DMS 273 (cell line): ENCODE data around the gene HELZ.
"Not testable (repeated sequence)": the region's sequence is repeated elsewhere in the genome, so short reads cannot be mapped to it uniquely, and the experiment has no call there.

ENCODE experiments used
- DNase-seq: peaks from one replicate; lab custom pipeline; 2025; ENCODE audit not compliant: unreplicated experiment; lab: John Stamatoyannopoulos, UW

HELZ gene

DNA sequence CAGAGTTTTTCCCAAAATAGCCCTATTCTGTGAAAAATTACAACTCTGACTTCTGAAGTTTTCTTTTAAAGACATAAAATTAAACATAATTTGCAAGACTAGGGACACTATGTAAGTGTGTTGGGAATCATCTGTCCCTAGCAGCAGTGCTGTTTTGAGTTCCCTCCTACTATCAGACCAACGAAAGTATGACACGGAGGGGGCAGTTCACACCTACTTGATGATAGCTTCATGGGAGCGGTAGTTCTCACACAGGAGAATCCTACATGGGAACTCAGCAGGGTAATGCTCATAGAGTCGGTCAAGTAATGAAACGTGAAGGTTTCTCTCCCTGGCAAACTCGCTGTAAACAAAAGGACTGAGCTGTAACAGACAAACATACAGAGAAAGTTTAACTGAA, 96.6 kb downstream of the HELZ start:
- no peak for DNase-seq

DNA sequence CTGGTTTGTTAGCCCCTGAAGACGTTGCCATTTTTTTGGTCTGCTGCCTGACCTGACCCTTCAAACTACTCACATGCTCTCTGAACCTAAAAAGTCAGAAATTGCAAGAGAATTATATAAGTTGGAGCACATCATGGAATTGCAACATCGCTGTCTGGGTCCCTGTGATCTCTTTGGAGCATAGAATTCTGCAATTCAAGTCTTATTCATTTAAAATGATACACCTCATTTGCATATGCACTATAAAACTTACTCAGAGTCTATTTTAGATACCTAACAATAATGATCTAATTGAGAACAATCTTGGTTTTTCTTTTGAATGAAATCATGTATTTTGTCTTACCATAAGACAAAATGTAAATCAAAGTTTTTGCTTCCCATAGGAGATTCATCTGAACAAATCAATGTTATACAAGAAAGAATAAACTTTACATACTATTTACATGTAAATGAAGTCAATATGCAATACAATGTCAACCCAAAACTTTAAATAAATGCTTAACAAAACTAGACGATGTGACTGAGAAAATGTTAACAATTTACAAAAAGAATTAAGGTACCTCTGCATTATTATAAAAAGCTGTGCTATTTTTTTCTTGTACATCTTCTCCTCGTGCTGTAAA, 99.7 kb downstream of the HELZ start:
- no peak for DNase-seq

DNA sequence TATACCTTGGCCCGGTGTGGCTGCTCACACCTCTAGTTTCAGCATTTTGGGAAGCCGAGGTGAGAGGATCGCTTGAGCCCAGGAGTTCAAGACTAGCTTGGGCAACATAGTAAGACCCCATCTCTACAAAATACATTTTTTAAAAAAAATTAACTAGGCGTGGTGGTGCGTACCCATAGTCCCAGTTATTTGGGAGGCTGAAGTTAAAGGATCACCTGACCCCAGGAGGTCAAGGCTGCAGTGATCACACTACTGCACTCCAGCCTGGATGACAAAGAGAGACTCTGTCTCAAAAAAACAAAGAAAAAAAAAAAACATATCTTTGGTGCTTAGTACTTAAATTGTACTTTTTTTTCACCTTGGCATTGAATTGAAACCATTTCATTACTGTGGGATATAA, 101.7 kb downstream of the HELZ start:
- DNase-seq, result no peak

DNA sequence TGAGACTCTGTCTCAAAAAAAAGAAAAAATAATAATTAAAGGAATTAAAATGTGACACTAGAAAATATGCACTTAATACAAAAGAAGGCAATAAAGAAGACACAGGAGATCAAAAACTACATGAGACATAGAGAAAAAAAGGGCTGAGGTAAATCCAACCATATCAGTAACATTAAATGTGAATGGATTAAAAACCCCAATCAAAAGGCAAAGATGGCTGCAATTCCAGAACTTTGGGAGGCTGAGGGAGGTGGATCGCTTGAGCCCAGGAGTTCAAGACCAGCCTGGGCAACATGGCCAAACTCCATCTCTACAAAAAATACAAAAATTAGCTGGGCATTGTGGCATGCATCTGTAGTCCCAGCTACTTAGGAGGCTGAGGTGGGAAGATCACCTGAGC, 103.0 kb downstream of the HELZ start:
- not testable (repeated sequence) for DNase-seq

DNA sequence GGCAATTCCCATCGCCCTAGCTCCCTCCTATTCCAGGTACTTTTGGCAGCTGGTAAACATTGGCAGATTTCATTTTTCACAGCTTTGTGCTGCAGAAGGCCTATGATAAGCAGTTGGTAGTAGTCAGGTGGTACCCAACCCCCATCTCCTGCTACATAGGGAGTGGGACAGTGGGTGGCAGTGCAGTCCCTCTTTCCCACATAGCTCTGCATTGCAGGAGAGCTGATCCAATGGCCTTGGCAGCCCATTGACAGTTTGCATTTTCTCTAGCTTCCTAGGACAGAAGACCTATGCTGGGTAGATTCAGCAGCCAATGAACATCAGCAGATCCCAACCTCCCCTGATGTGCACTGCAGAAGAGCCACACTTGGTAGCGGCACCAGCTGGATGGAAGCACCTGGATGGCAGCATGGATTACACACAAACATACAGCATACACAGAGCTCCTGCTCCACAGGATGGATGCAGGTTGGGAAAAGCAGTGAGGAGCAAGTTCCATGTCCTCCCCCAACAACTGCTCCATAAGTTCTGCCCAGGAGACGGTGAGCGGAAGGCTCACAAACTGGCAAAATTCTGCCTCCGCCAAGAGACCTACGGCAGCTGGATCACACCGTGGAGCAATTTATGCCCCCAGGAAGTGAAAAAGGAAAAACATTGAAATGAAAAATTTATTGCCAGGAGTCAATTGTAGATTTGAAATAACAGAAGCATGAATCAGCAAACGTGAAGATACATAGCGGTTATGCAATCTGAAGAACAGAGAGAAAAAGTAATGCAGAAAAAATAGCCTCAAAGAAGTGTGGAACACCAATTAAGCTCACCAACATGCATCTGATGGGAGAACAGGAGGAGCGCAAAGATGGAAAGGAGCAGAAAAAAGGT, 105.0 kb downstream of the HELZ start:
- DNase-seq, result peak; percentile 10

DNA sequence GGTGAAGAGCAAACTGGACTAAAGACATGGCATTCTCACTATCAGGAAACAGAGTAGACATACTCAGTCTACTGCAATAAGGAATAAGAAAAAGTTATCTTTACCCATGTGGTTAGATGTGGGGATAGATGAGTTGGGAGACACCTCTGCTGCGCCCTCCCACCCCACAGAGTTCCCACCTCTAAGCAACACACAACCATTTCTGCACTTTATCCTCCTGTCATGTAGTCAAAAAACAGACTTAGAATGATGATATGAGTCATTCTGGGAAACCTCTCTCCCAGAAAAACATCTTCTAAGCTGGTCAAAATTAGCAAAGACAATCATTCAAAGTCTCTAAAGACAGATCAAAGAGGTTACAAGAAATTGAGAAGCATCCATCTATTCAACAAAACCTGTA, 105.7 kb downstream of the HELZ start:
- no peak for DNase-seq

DNA sequence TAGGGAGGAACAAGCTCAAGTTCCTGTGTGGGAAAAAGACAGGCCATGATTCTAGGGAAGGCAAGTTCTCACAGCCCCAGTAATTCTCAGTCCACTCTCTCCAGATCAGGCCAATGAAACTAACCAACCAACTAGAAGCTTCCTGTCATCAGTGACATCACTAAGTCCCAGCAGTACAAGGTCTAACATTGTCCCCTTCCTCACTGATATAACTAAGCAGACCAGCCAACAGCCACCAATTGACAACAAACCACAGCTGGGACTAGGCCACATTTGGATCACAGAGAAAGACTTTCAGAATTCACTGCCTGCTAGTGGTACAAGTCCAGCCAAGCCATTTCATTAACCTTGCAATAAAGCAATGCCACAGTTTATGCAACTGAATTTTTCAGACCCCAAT, 106.6 kb downstream of the HELZ start:
- DNase-seq, result no peak

DNA sequence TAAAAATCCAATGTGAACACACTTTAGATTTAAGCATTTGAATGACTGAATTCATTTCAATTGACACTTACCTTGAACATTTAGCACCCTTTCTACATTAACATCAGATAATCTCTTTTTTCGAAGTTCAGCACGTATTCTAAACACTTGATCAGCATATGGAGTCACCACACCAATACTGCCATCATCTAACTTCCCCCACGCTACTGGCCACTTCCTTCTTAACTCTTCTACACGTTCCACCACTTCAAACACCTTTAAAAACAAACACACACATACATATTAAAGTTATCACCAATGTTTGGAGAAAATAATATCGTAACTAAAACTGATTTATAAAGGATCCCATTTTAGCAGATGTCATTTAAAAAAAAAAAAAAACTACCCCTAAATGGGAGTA, 107.1 kb downstream of the HELZ start:
- no peak for DNase-seq

DNA sequence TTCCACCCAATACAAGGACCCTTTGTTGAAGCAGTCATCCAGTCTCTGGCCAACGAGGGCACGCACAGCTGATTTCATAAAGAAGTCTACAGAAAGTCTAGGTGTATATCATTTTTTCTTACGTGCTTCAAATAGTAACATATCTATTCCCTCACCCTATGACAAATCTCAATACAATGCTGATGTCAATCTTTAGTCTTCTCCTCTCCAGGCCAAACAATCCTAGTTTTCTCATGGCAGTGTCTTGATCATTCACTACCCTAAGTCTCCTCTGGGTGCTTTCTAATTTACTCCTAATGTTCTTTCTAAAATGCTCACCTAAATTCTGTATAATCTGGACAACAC, 108.0 kb downstream of the HELZ start:
- no peak for DNase-seq

DNA sequence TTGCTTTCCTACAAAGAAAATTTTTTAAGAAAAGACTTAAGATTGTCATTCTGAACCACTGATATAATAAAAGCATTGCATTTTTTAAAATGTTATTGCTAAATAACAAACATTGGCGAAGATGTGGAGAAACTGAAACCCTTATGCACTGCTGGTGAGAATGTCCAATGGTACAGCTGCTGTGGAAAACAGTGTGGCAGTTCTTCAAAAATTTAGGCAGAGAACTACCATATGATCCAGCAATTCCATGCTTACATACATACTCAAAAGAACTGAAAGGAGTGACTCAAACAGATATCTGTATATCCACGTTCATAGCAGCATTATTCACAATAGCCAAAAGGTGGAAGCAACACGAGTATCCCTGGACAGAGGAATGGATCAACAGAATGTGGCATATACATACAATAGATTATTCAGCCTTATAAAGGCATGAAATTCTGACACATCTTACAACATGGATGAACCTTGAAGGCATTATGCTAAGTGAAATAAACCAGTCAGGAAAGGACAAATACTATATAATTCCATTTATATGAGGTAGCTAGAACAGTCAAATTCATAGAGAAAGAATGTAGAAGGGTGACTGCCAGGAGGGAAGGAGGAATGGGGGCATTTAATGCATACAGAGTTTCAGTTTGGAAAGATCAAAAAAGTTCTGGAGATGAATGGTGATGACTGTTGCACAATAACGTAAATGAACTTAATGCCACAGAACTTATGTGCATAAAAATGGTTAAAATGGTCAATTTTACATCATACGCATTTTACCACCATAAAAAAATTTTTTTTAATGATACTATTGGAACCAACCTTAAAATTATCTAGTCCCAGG, 108.6 kb downstream of the HELZ start:
- DNase-seq, result no peak

DNA sequence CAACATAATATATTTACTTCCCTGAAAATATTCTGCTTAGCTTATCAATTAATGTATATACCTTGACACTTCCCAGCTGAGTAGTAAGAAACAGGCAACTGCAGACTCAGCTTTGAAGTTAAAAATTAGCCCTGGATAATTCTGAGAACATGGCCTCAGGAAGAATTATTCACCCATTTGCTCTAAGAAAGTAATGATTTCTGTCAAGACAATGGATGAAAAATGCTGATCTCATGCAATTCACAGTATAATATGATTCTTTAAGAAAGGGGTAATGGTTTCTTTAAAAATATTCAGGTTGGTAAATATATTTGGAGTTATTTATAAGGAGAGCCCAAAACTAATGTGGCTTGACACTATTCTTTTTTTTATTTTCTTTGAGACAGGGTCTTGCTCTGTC, 111.8 kb downstream of the HELZ start:
- no peak for DNase-seq

DNA sequence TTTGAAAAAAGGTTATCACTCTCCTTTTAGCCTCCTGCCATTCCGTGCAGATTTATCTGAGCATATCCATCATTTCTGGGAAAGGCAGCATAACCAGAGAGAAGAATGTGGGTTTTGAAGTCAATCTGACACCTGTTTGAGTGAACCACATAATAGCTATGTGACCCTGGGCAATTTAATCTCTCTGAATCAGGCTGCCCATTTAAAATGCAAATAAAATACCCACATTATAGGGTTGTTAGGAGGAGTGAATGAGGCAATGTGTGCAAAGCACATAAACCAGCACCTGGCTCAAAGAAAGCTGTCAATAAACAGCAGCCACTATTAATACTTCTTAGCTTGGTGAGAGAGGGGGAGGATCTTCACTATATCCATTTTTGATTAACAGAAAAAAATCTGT, 112.6 kb downstream of the HELZ start:
- DNase-seq, result no peak

DNA sequence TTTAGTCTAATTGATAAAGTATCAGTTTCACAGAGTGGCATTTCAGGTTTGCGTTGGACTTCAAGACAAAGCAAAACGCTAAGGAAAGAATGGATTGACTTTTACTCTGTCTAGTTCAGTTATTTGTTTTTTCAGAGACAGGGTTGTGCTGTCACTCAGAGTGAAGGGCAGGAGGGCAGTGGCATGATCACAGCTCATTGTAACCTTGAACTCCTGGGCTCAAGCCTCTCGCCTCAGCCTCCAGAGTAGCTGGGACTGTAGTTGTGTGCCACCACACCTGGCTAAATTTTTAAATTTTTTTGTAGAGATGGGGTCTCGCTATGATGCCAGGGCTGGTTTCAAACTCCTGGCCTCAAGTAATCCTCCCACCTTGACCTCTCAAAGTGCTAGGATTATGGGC, 114.2 kb downstream of the HELZ start:
- DNase-seq, result no peak

DNA sequence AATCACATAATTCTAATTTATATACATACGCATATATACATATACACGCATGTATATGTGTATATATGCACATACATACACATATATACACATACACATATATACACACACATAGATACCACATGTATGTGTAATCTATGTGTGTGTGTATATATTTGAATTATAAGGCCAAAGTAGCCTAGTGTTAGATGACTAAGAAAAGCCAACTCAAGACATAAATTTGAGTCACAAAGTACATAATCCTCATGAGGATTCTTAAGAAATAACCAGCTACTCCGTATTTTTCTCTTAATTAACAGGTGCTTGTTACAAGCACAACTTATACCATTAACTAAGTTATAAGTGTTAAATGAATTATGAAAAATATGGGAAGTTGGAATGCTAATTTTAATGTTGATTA, 115.7 kb downstream of the HELZ start:
- DNase-seq, result no peak

DNA sequence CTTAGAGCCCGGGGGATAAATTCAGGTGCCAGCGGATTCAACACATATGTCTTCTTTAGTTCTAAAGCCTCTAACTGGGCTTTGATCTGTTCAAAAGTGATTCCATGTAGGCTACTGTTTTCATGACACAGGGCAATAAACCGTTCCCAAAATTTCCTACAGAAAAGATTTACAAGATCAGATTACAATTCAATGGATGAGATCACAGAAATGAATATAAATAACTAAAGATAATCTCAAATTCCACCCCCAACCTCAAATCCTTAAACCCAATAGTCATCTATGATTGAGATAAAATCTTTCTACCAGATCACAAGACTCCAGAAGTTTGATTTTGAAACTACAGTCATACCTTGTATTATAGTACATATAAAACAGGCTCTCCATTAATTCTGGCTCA, 116.3 kb downstream of the HELZ start:
- no peak for DNase-seq

DNA sequence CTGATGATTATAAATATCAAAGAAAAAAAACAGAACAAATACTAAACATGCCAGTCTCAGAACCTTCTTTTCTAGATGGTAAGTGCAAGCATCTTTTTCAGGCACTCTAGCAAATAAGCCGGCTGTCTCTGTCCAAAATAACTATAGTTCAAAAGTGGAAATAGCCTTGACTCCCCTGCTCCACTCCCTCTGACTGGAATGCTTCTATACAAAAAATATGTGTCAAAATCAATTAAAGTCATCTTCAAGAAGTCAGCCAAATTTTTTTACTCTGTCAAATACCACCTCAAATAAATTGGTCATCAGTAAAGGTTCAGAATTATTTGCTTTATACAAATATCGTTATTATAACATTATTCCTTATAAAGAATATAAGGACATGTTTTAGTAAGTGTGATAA, 117.1 kb downstream of the HELZ start:
- DNase-seq, result no peak

DNA sequence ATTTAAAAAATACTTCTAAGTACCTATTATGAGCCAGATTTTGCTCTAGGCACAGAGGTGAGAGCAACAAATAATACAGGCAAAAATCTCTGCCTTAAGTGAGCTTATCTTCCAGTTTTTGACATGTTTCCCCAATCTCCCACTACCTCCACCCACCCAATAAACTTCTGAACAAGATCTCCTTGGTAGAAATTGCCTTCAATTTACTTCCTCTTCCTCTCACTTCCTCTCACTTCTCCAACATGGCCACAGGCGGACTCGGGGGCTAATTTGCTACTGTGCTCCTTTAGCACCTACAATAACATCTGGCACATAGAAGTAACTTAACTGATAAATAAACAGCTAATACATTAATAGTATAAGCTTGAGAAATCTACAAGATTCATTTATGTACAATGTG, 118.0 kb downstream of the HELZ start:
- DNase-seq, result no peak

DNA sequence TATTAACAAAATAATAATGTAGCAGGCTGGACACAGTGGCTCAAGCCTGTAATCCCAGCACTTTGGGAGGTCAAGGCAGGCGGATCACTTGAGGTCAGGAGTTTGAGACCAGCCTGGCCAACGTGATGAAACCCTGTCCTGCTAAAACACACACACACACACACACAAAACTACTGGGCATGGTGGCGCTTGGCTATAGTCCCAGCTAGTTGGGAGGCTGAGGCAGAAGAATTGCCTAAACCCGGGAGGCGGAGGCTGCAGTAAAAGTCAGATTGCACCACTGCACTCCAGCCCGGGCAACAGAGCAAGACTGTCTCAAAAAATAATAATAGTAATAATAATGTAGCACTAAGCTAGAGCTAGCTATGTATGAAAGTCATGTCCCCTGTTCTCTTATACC, 118.5 kb downstream of the HELZ start:
- not testable (repeated sequence) for DNase-seq

DNA sequence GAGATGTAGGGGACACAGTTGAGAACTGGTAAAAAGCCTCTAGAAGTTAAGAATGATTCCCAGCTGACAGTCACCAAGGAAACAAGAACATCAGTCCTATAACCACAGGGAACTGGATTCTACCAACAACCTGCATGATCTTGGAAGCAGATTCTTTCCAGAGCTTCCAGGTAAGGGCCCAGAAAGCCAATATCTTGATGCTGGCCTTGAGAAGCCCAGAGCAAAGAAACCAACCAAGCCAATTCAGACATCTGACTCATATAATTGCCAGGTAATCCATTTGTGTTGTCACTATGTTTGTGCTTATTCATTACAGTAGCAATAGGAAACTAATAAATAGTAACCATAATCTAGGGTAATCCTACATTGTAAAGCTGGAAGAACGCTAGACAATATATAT, 119.1 kb downstream of the HELZ start:
- DNase-seq, result no peak

DNA sequence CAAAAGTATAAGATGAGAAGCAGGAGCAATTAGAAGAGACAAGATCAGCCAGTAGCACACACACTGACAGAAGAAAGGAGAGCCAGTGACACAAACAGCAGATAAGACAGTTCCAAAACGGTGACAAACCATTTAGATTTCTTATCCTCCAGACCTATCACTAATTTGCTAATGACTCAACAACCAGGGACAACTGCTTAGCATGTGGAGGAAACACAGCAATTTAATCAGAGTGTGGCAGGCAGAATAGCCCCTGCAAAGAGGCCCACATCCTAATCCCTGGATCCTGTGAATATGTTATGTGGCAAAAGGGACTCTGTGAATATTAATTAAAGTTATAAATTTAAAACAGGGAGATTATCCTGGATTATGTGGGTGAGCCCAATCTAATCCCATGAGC, 119.6 kb downstream of the HELZ start:
- DNase-seq, result no peak

DNA sequence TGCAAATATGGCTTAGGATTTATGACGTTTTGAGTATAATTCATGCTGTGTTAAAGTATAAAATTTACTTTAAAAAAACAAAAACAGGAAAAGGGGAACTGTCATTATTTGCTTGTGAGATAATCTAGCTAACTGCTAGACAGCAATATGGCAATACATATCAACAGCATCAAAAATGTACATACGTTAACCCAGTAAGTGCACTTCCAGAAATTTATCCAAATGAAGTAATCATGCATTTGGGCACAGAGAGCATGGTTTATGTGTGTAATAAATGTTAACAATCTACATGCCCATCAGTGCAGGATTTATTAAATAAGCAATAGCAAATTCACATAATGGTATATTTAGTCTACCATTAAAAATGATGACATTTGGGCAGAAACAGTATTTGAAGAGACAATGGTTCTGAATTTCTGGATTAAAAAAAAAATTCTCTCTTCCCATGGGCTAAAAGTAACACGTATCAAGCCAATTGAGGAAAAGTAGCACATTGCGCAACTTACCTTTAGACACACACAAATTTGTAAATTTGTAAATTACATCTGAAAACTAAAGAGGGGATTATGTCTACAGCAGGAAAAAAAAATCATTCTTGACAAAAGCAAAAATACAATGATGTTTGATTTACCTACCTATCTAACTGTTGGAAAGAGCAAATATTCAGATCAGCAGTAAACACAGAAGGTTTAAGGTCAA, 120.4 kb downstream of the HELZ start:
- no peak for DNase-seq
